Measurements from ENCODE around the gene ACE2. TPM values are rescaled to one million over a fixed set of nuclear protein-coding genes. Genes with fewer than 3 reads are reported as not detected.

The ACE2 gene
- total and polyA plus RNA-seq, 10 donors = 0.03 to 0.06 TPM; not detected in 8

- Histone ChIP-seq H3K4me3 (no peak overlapping the region), H3K27me3 (replicated peaks in 1 of 7) (peaks cover 0 to 10% (median 0%) of the 10 kb centered on the region in 7 donors), H3K27ac (peak overlapping the region in 3 of 8 donors; percentile 20 to 42 (median 30)), H3K36me3 (no peaks in the 10 kb centered on the region), H3K9me3 (no peaks in the 10 kb centered on the region), H3K4me1 (no peaks in the 10 kb centered on the region)
- no peak for DNase-seq
- intact Hi-C loops (cut with DNase I; ENCODE audit: low total_unique reads) = no loop called here
- TF ChIP-seq POLR2AphosphoS5 (IDR thresholded peaks at IDR 0.05) = no peak
- no peak for TF ChIP-seq CTCF (IDR thresholded peaks at IDR 0.05 in 8 of 11, conservative IDR thresholded peaks at IDR 0.05 in 3 of 11)
- no peak for TF ChIP-seq POLR2A (IDR thresholded peaks at IDR 0.05)
- 58 to 83% (median 70%) methylated on average over 2 to 8 of the region's 8 CpGs for WGBS, 5 donors
These were observed 51.4 kb downstream of the ACE2 start for GRCh38 chrX:15549189-15550012.

DNA sequence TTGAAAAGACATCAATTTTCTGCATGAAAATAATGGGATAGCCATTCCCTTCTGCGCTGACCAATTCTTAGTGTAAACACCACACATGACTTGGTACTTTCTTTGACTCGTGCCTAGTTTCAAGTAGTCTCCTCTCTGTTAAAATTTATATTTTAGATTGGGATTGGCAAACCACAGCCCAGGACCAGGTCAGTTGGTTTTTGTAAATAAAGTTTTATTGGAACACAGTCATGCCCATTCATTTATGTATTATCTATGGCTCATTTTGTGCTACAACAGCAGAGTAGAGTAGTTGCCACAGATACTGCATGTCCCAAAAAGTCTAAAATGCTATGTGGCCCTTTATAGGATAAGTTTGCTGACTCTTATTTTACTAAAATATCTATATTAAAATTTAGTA is 53.4 kb downstream of the ACE2 start:
- DNase-seq = no peak
- intact Hi-C loops (cut with DNase I; ENCODE audit: low total_unique reads) = no loop called here
- peaks cover 0 to 10% (median 0%) of the 10 kb centered on the region in 7 donors for H3K27me3 ChIP-seq (replicated peaks in 1 of 7)
- no peak overlapping the region for H3K4me3 ChIP-seq
- 69 to 88% (median 76%) methylated on average over 2 of the region's 2 CpGs for WGBS, 5 donors
- peak overlapping the region in 5 of 8 donors; percentile 3 to 77 (median 69) for H3K27ac ChIP-seq
- no peak for TF ChIP-seq POLR2AphosphoS5 (IDR thresholded peaks at IDR 0.05)
- TF ChIP-seq CTCF (IDR thresholded peaks at IDR 0.05 in 8 of 11, conservative IDR thresholded peaks at IDR 0.05 in 3 of 11) = no peak
- no peak for TF ChIP-seq POLR2A (IDR thresholded peaks at IDR 0.05)
- H3K9me3 ChIP-seq = no peaks in the 10 kb centered on the region
- H3K4me1 ChIP-seq = no peaks in the 10 kb centered on the region
- H3K36me3 ChIP-seq = no peaks in the 10 kb centered on the region

DNA sequence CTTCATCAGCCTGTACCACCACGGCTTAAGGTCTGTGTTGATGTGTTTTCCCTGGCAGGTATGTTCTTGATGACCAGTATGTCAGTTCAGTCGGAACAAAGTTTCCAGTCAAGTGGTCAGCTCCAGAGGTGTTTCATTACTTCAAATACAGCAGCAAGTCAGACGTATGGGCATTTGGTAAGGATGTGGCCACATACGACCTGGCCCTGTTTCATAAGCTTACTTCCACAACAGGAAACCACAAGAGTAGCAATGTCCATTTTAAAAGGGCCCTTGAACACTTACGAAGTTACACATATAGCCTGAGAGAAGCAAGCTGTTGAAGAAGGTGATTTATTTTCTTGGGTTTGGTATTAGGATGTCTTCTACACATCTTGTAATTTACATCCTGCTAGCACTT is 54.0 kb downstream of the ACE2 start:
- TF ChIP-seq CTCF (IDR thresholded peaks at IDR 0.05 in 8 of 11, conservative IDR thresholded peaks at IDR 0.05 in 3 of 11) = no peak
- TF ChIP-seq POLR2AphosphoS5 (IDR thresholded peaks at IDR 0.05) = peak in 1 of 3 donors; percentile 15
- Histone ChIP-seq H3K4me3 (no peak overlapping the region), H3K27ac (peak overlapping the region in 5 of 8 donors; percentile 6 to 77 (median 69)), H3K4me1 (no peaks in the 10 kb centered on the region), H3K9me3 (no peaks in the 10 kb centered on the region), H3K36me3 (no peaks in the 10 kb centered on the region), H3K27me3 (replicated peaks in 1 of 7) (peaks cover 0 to 10% (median 0%) of the 10 kb centered on the region in 7 donors)
- 37 to 59% (median 53%) methylated on average over 5 of the region's 5 CpGs for WGBS, 5 donors
- DNase-seq = no peak
- intact Hi-C loops (cut with DNase I; ENCODE audit: low total_unique reads) = no loop called here

DNA sequence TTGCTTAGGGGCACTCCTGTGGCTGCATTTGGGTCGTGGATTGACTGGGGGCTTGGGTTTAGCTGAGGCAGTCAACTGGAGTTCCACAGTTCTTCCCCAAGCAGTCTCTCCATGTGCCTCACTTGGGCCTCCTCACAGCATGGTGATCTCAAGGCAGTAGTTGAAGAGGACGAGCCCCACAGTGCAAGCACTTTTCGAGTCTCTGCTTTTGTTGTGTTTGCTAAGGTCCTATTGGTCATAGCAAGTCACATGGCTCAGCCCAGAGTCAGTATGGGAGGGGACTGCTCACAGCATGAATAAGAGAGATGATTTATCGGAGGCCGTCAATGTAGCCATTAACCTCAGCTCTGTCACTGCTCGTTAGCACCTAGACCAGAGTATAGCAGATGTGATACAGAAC is 70.4 kb downstream of the ACE2 start:
- Histone ChIP-seq H3K4me1 (no peaks in the 10 kb centered on the region), H3K36me3 (peaks cover 0 to 12% (median 0%) of the 10 kb centered on the region in 6 donors), H3K27ac (no peak overlapping the region), H3K27me3 (replicated peaks in 1 of 7) (peaks cover 0 to 4% (median 0%) of the 10 kb centered on the region in 7 donors), H3K4me3 (no peak overlapping the region), H3K9me3 (no peaks in the 10 kb centered on the region)
- no peak for DNase-seq
- intact Hi-C loops (cut with DNase I; ENCODE audit: low total_unique reads) = no loop called here
- no peak for TF ChIP-seq POLR2A (IDR thresholded peaks at IDR 0.05)
- no peak for TF ChIP-seq CTCF (IDR thresholded peaks at IDR 0.05 in 8 of 11, conservative IDR thresholded peaks at IDR 0.05 in 3 of 11)
- no peak for TF ChIP-seq POLR2AphosphoS5 (IDR thresholded peaks at IDR 0.05)
- WGBS, 5 donors = 70 to 90% (median 87%) methylated on average over 4 to 6 of the region's 6 CpGs

Data from spleen (tissue), 11 donors.